IMR-90 (cell line): ENCODE measurements around the gene INTS14. TPM values are rescaled to one million over a fixed set of nuclear protein-coding genes. Genes with fewer than 3 reads are reported as not detected.

Source experiments
- ATAC-seq: fragments of 200-7000 bp; cut with Tn5 transposase; 2 replicates; pipeline ENCODE4 v1.9.1; 2020; ENCODE audit warnings: low read depth, mild to moderate bottlenecking, moderate library complexity
- BruUV-seq: library from RNA; stranded (reverse); fragments of 400-500 nt; replicated peaks from 2 replicates; lab custom pipeline; 2021; lab: Mats Ljungman, UMichigan
- CTCF ChIA-PET: fragments of 300-600 bp; formaldehyde crosslinking; extraction: SDS; loops from one replicate; lab custom pipeline; 2021; ENCODE audit warnings: antibody characterized with exemption; lab: Yijun Ruan, JAX
- POLR2A ChIA-PET: fragments of 300-600 bp; sonication (Branson Sonifier 250); formaldehyde crosslinking; loops from one replicate; lab custom pipeline; 2022; ENCODE audit warnings: antibody characterized with exemption; ENCODE audit not compliant: unreplicated experiment; lab: Charles Lee
- DNase-seq: peaks from one replicate; pipeline ENCODE4 v3.0.0; 2013
- H2AFZ ChIP-seq: replicated peaks from 2 replicates; pipeline ENCODE3; 2013; ENCODE audit warnings: low read length, mild to moderate bottlenecking; ENCODE audit not compliant: poor library complexity
- H2AK5ac ChIP-seq: 2 replicates; pipeline ENCODE4 v1.6.1; 2013; ENCODE audit warnings: low read depth, low read length, inconsistent platforms
- H2AK9ac ChIP-seq: replicated peaks from 2 replicates; pipeline ENCODE3; 2013; ENCODE audit warnings: mild to moderate bottlenecking, low read depth, low read length, moderate library complexity; ENCODE audit not compliant: poor library complexity
- H2BK120ac ChIP-seq: 2 replicates; pipeline ENCODE4 v1.6.1; 2013; ENCODE audit warnings: low read depth, low read length, inconsistent platforms
- H2BK15ac ChIP-seq: 3 replicates; pipeline ENCODE4 v1.6.1; 2013; ENCODE audit warnings: low read depth, low read length, inconsistent platforms
- H2BK20ac ChIP-seq: 2 replicates; pipeline ENCODE4 v1.6.1; 2013; ENCODE audit warnings: low read depth, mild to moderate bottlenecking, inconsistent platforms, low read length, moderate library complexity
- H2BK5ac ChIP-seq: 2 replicates; pipeline ENCODE4 v1.6.1; 2013; ENCODE audit warnings: mild to moderate bottlenecking, low read depth, low read length, inconsistent platforms; ENCODE audit not compliant: poor library complexity, severe bottlenecking
- H3K14ac ChIP-seq: replicated peaks from 2 replicates; pipeline ENCODE4 v1.6.1; 2013; ENCODE audit warnings: low read depth, low read length, inconsistent platforms
- H3K18ac ChIP-seq: 2 replicates; pipeline ENCODE4 v1.6.1; 2013; ENCODE audit warnings: low read depth, low read length, control low read depth
- H3K23ac ChIP-seq: 2 replicates; pipeline ENCODE4 v1.6.1; 2013; ENCODE audit warnings: low read depth, low read length, inconsistent platforms
- H3K27ac ChIP-seq: 2 replicates; pipeline ENCODE4 v1.5.1; 2013; ENCODE audit warnings: mild to moderate bottlenecking, control low read depth, low read length; ENCODE audit not compliant: insufficient read depth
- H3K27me3 ChIP-seq: 2 replicates; pipeline ENCODE4 v1.6.1; 2013; ENCODE audit warnings: low read length; ENCODE audit not compliant: control insufficient read depth, insufficient read depth
- H3K36me3 ChIP-seq: 2 replicates; pipeline ENCODE4 v1.6.1; 2013; ENCODE audit warnings: low read length, mixed read lengths; ENCODE audit not compliant: control insufficient read depth, insufficient read depth
- H3K4ac ChIP-seq: 2 replicates; pipeline ENCODE4 v1.6.1; 2013; ENCODE audit warnings: low read depth, low read length, inconsistent platforms
- H3K4me1 ChIP-seq: 2 replicates; pipeline ENCODE4 v1.6.1; 2013; ENCODE audit warnings: low read length, mixed read lengths; ENCODE audit not compliant: control insufficient read depth, insufficient read depth
- H3K4me2 ChIP-seq: 2 replicates; pipeline ENCODE4 v1.6.1; 2013; ENCODE audit warnings: low read depth, mild to moderate bottlenecking, control low read depth, low read length, moderate library complexity
- H3K4me3 ChIP-seq: 2 replicates; pipeline ENCODE4 v1.5.1; 2013; ENCODE audit warnings: low read depth, mild to moderate bottlenecking, control low read depth, low read length, moderate library complexity; ENCODE audit not compliant: insufficient read depth
- H3K56ac ChIP-seq: 2 replicates; pipeline ENCODE4 v1.6.1; 2013; ENCODE audit warnings: low read length, inconsistent platforms; ENCODE audit not compliant: insufficient read depth; ENCODE audit errors: extremely low read depth
- H3K79me1 ChIP-seq, 2 experiments: 2 replicates each; pipeline ENCODE4 v1.6.1; 2013; ENCODE audit warnings: low read length in 2 of 2, inconsistent platforms in 1 of 2, low read depth in 1 of 2
- H3K9ac ChIP-seq: 2 replicates; pipeline ENCODE4 v1.6.1; 2013; ENCODE audit warnings: low read depth, low read length, control low read depth
- H3K9me1 ChIP-seq: 2 replicates; pipeline ENCODE4 v1.6.1; 2013; ENCODE audit warnings: low read length, inconsistent platforms; ENCODE audit not compliant: insufficient read depth
- H3K9me3 ChIP-seq: 2 replicates; pipeline ENCODE4 v1.6.1; 2013; ENCODE audit warnings: low read length; ENCODE audit not compliant: control insufficient read depth, insufficient read depth
- H4K20me1 ChIP-seq: 2 replicates; pipeline ENCODE4 v1.6.1; 2013; ENCODE audit warnings: low read length, inconsistent platforms; ENCODE audit not compliant: insufficient read depth
- H4K5ac ChIP-seq: 2 replicates; pipeline ENCODE4 v1.6.1; 2013; ENCODE audit warnings: mild to moderate bottlenecking, low read depth, low read length, control low read depth
- H4K8ac ChIP-seq, 2 experiments: 2 replicates each; pipeline ENCODE4 v1.6.1; 2013; ENCODE audit warnings: low read depth in 2 of 2, low read length in 2 of 2, control low read depth in 1 of 2, inconsistent platforms in 1 of 2
- H4K91ac ChIP-seq: 2 replicates; pipeline ENCODE4 v1.6.1; 2013; ENCODE audit warnings: low read depth, low read length, inconsistent platforms; ENCODE audit not compliant: insufficient read depth
- BHLHE40 ChIP-seq: fragments of 150-350 bp; IDR thresholded peaks from 2 replicates; pipeline ENCODE4 v1.6.1; 2016; ENCODE audit warnings: mild to moderate bottlenecking, low read depth, low read length
- CEBPB ChIP-seq: IDR thresholded peaks from 2 replicates; pipeline ENCODE4 v1.6.1; 2012; ENCODE audit warnings: low read depth, low read length, improper control_type of control experiment
- CHD1 ChIP-seq: IDR thresholded peaks from 2 replicates; pipeline ENCODE4 v1.6.1; 2012; ENCODE audit warnings: low read depth, low read length, improper control_type of control experiment
- CTCF ChIP-seq: conservative IDR thresholded peaks from 2 replicates; pipeline ENCODE4 v1.5.1; 2012; ENCODE audit warnings: mild to moderate bottlenecking, low read depth, low read length, improper control_type of control experiment
- FOS ChIP-seq: fragments of 150-350 bp; IDR thresholded peaks from 2 replicates; pipeline ENCODE4 v1.6.1; 2016; ENCODE audit warnings: low read depth, low read length
- MAFK ChIP-seq: IDR thresholded peaks from 2 replicates; pipeline ENCODE4 v1.6.1; 2012; ENCODE audit warnings: low read depth, low read length, improper control_type of control experiment
- MAZ ChIP-seq: IDR thresholded peaks from 2 replicates; pipeline ENCODE4 v1.6.1; 2012; ENCODE audit warnings: low read depth, mild to moderate bottlenecking, low read length, improper control_type of control experiment, moderate library complexity, borderline replicate concordance
- POLR2A ChIP-seq: IDR thresholded peaks from 2 replicates; pipeline ENCODE4 v1.6.1; 2012; ENCODE audit warnings: mild to moderate bottlenecking, low read depth, low read length
- RAD21 ChIP-seq: IDR thresholded peaks from 2 replicates; pipeline ENCODE4 v1.6.1; 2012; ENCODE audit warnings: low read length, improper control_type of control experiment
- RCOR1 ChIP-seq: IDR thresholded peaks from 2 replicates; pipeline ENCODE4 v1.6.1; 2012; ENCODE audit warnings: mild to moderate bottlenecking, low read length, improper control_type of control experiment; ENCODE audit not compliant: insufficient replicate concordance
- RFX5 ChIP-seq: IDR thresholded peaks from 2 replicates; pipeline ENCODE4 v1.8.0; 2012; ENCODE audit warnings: low read depth, mild to moderate bottlenecking, low read length, moderate library complexity
- WGBS, 2 experiments: methylation state at CpG; one replicate each; pipeline versions ENCODE4 v1.1.5 to v1.1.7; 2013; ENCODE audit warnings: missing lambda C conversion rate in 2 of 2; ENCODE audit not compliant: insufficient read length in 1 of 2; ENCODE audit errors: extremely low coverage in 2 of 2; 5-methylcytosine and 5-hydroxymethylcytosine counted together
- dilution Hi-C: fragments of 300-500 bp; cut with HindIII; formaldehyde crosslinking; loops from one replicate; pipeline ENCODE4 v1.14.3; 2018; ENCODE audit warnings: low sequenced_read_pairs; ENCODE audit not compliant: unreplicated experiment
- in situ Hi-C: fragments of 300-500 bp; cut with MboI; formaldehyde crosslinking; loops from 3 replicates; pipeline ENCODE4 v1.14.3; 2019; ENCODE audit warnings: low sequenced_read_pairs, inconsistent platforms, mixed read lengths
- intact Hi-C: fragments of 100-400 bp; cut with micrococcal nuclease; formaldehyde crosslinking; loops from 2 replicates; pipeline ENCODE4 v1.10.0; 2022
- polyA plus RNA-seq, 3 experiments: library from polyadenylated mRNA; depleted of rRNA; stranded (reverse); fragments of >200 nt; gene quantifications; 2 replicates each; pipeline ENCODE4 v1.2.3, GENCODE V29; 2012; ENCODE audit warnings: low replicate concordance in 1 of 3
- total RNA-seq: library from RNA; depleted of rRNA; stranded (reverse); fragments of >200 nt; gene quantifications from 2 replicates; pipeline ENCODE4 v1.2.3, GENCODE V29; 2012

INTS14 gene
- total and polyA plus RNA-seq, 2 of the 4 experiments (the other 2 are of a cell fraction) = 22.9 to 39.5 TPM

GRCh38 chr15:65644282-65644681 is 33.4 kb upstream of the INTS14 start:
- Histone ChIP-seq H3K27ac (no peak overlapping the region), H3K36me3 (no peaks in the 10 kb centered on the region), H3K9me3 (no peaks in the 10 kb centered on the region), H3K56ac (no peak overlapping the region), H3K4me1 (peaks cover 8% of the 10 kb centered on the region), H3K9me1 (no peaks in the 10 kb centered on the region; the same call in 1 of the 2 replicates), H3K27me3 (no peaks in the 10 kb centered on the region), H2BK5ac (no peak overlapping the region), H4K20me1 (no peaks in the 10 kb centered on the region), H3K18ac (no peak overlapping the region), H4K5ac (no peak overlapping the region), H3K4me2 (no peak overlapping the region), H3K14ac (no peak overlapping the region), H2BK15ac (no peak overlapping the region), H3K9ac (no peak overlapping the region), H3K4ac (no peak overlapping the region), H2AK9ac (no peak overlapping the region), H2AFZ (no peak overlapping the region), H2BK20ac (no peak overlapping the region), H2AK5ac (no peak overlapping the region), H3K4me3 (no peak overlapping the region), H3K79me1 (no peaks in the 10 kb centered on the region), H4K91ac (no peak overlapping the region), H2BK120ac (no peak overlapping the region), H4K8ac (no peak overlapping the region), H3K23ac (no peak overlapping the region)
- BruUV-seq = no TSS peak
- ChIA-PET POLR2A (no interaction called here), CTCF (interaction anchor here (1.2 kb wide), 1 partner anchor 11 kb away, joined by 3 read pairs; no protein-coding TSS in a partner anchor)
- TF ChIP-seq RFX5 (no peak), MAFK (no peak), CEBPB (no peak), CHD1 (no peak), CTCF (no peak), RAD21 (no peak), MAZ (no peak), FOS (no peak), RCOR1 (no peak), BHLHE40 (no peak), POLR2A (no peak)
- dilution Hi-C loops (no loop called here), in situ Hi-C loops (no loop called here), intact Hi-C loops (no loop called here)
- ATAC-seq = no peak
- WGBS, 2 experiments = 80% methylated on average over 1 of the region's 4 CpGs; no CpG with 5 or more reads in 1 of the 2 experiments
- DNase-seq = no peak
